CD14-positive monocyte (primary cell): ENCODE measurements around the gene NFKBIL1. TPM values are rescaled to one million over a fixed set of nuclear protein-coding genes. Genes with fewer than 3 reads are reported as not detected.

ENCODE experiments used
- DNase-seq, 3 donors: peaks; one replicate each; pipeline ENCODE4 v3.0.0-alpha.2; 2011 to 2022
- H2AFZ ChIP-seq: 2 replicates; pipeline ENCODE4 v1.6.0; 2012; ENCODE audit warnings: mild to moderate bottlenecking, low read depth, low read length, inconsistent platforms; ENCODE audit not compliant: insufficient read depth, poor library complexity, severe bottlenecking
- H3K27ac ChIP-seq, 2 donors: 1 replicate in 1 of 2; 2 replicates in 1 of 2; pipeline ENCODE4 v1.5.1; 2012 to 2013; ENCODE audit warnings: low read length in 2 of 2, control low read depth in 1 of 2, inconsistent platforms in 1 of 2, low read depth in 1 of 2, mild to moderate bottlenecking in 1 of 2
- H3K27me3 ChIP-seq, 2 donors: one replicate each; pipeline versions ENCODE4 v1.6.0 to v1.6.1; 2011 to 2013; ENCODE audit warnings: low read length in 2 of 2; ENCODE audit not compliant: control insufficient read depth in 2 of 2, insufficient read depth in 2 of 2
- H3K36me3 ChIP-seq, 2 donors: replicated peaks in 1 of 2; 1 replicate in 1 of 2; 2 replicates in 1 of 2; pipeline versions ENCODE4 v1.5.1 to v1.6.1; 2012 to 2013; ENCODE audit warnings: low read length in 2 of 2, control low read depth in 1 of 2, inconsistent platforms in 1 of 2, mild to moderate bottlenecking in 1 of 2; ENCODE audit not compliant: insufficient read depth in 2 of 2, control insufficient read depth in 1 of 2
- H3K4me1 ChIP-seq, 2 donors: 1 replicate in 1 of 2; 2 replicates in 1 of 2; pipeline versions ENCODE4 v1.5.1 to v1.6.1; 2012 to 2013; ENCODE audit warnings: low read length in 2 of 2, control low read depth in 1 of 2, inconsistent platforms in 1 of 2, mild to moderate bottlenecking in 1 of 2, moderate library complexity in 1 of 2; ENCODE audit not compliant: insufficient read depth in 2 of 2, control insufficient read depth in 1 of 2
- H3K4me2 ChIP-seq: replicated peaks from 2 replicates; pipeline ENCODE3; 2012; ENCODE audit warnings: low read length, moderate library complexity, mild to moderate bottlenecking; ENCODE audit not compliant: poor library complexity, severe bottlenecking; ENCODE audit errors: extremely low read depth
- H3K4me3 ChIP-seq, 3 experiments: fragments of 200-600 bp in 1 of 3; sonication (generic) in 1 of 3; replicated peaks in 1 of 3; 1 replicate in 2 of 3; 2 replicates in 1 of 3; pipeline ENCODE4 v1.5.1; 2011 to 2013; ENCODE audit warnings: low read length in 3 of 3, mild to moderate bottlenecking in 3 of 3, control low read depth in 2 of 3, low read depth in 2 of 3, inconsistent platforms in 1 of 3, moderate library complexity in 1 of 3
- H3K79me2 ChIP-seq: 2 replicates; pipeline ENCODE4 v1.6.0; 2012; ENCODE audit warnings: mild to moderate bottlenecking, control low read depth, inconsistent platforms, low read length, moderate library complexity; ENCODE audit not compliant: insufficient read depth
- H3K9ac ChIP-seq: 2 replicates; pipeline ENCODE4 v1.6.0; 2017; ENCODE audit warnings: low read length, mild to moderate bottlenecking; ENCODE audit not compliant: insufficient read depth, poor library complexity, severe bottlenecking
- H3K9me3 ChIP-seq, 2 donors: replicated peaks in 1 of 2; 1 replicate in 1 of 2; 2 replicates in 1 of 2; pipeline versions ENCODE4 v1.5.1 to v1.6.1; 2012 to 2013; ENCODE audit warnings: low read length in 2 of 2, control low read depth in 1 of 2; ENCODE audit not compliant: control insufficient read depth in 1 of 2, insufficient read depth in 1 of 2
- H4K20me1 ChIP-seq: 2 replicates; pipeline ENCODE4 v1.6.0; 2012; ENCODE audit warnings: mild to moderate bottlenecking, low read length, control low read depth, moderate library complexity; ENCODE audit not compliant: insufficient read depth
- H3K27ac Mint-ChIP-seq, 7 donors: one replicate each; pipeline ENCODE4 v1.8.0; 2020; ENCODE audit warnings: mild to moderate bottlenecking in 7 of 7, mixed read lengths in 7 of 7, moderate library complexity in 6 of 7, inconsistent platforms in 2 of 7
- H3K27me3 Mint-ChIP-seq, 3 donors: one replicate each; pipeline ENCODE4 v1.8.0; 2021 to 2022; ENCODE audit warnings: low read depth in 3 of 3, mild to moderate bottlenecking in 3 of 3, mixed read lengths in 3 of 3, moderate library complexity in 3 of 3, inconsistent platforms in 1 of 3
- H3K36me3 Mint-ChIP-seq, 2 donors: one replicate each; pipeline ENCODE4 v1.8.0; 2020; ENCODE audit warnings: mixed read lengths in 2 of 2, inconsistent platforms in 1 of 2, mild to moderate bottlenecking in 1 of 2
- H3K4me1 Mint-ChIP-seq: one replicate; pipeline ENCODE4 v1.8.0; 2020; ENCODE audit warnings: mild to moderate bottlenecking, mixed read lengths
- H3K4me3 Mint-ChIP-seq, 2 donors: one replicate each; pipeline ENCODE4 v1.8.0; 2020; ENCODE audit warnings: mild to moderate bottlenecking in 2 of 2, mixed read lengths in 2 of 2, moderate library complexity in 1 of 2
- H3K9me3 Mint-ChIP-seq, 7 donors: one replicate each; pipeline ENCODE4 v1.8.0; 2020 to 2022; ENCODE audit warnings: mixed read lengths in 7 of 7, mild to moderate bottlenecking in 6 of 7, moderate library complexity in 6 of 7, inconsistent platforms in 2 of 7
- WGBS: methylation state at CpG from one replicate; pipeline ENCODE4 v1.1.5; 2013; ENCODE audit warnings: missing lambda C conversion rate; ENCODE audit not compliant: insufficient coverage; 5-methylcytosine and 5-hydroxymethylcytosine counted together
- intact Hi-C, 2 donors: fragments of 100-400 bp; cut with micrococcal nuclease; formaldehyde crosslinking; loops; one replicate each; pipeline versions ENCODE4 v1.15.0 to v1.15.1; 2023
- polyA plus RNA-seq, 3 donors: library from polyadenylated mRNA; depleted of rRNA in 1 of 3; unstranded in 2 of 3; stranded (reverse) in 1 of 3; fragments of 300-500 nt in 2 of 3; fragments of >200 nt in 1 of 3; fragmentation: Illumina TruSeq in 2 of 3; gene quantifications; 1 replicate in 2 of 3; 2 replicates in 1 of 3; pipeline ENCODE4 v1.2.3, GENCODE V29; 2012 to 2021
- TF ChIP-seq, protein P1 (sequence below): fragments of 200-600 bp; IDR thresholded peaks from one replicate; pipeline ENCODE4 v1.8.0; 2022; ENCODE audit warnings: antibody characterized with exemption, mild to moderate bottlenecking

The NFKBIL1 gene
- polyA plus RNA-seq, 3 donors: 7.7 to 10.3 (median 8.0) TPM

GRCh38 chr6:31547727-31548543 lies 527 bp downstream of the NFKBIL1 start:
- no peaks in the 10 kb centered on the region for H4K20me1 ChIP-seq
- peak overlapping the region; percentile 58 for H2AFZ ChIP-seq
- H3K27ac ChIP-seq: peak overlapping the region; percentile 54 to 68
- peak overlapping the region; percentile 86 to 96 (median 92) for H3K27ac Mint-ChIP-seq
- 87% methylated on average over 21 of the region's 24 CpGs for WGBS
- peaks cover 0 to 21% of the 10 kb centered on the region in 2 donors for H3K36me3 ChIP-seq
- intact Hi-C loops: loop anchor here (2.0 to 10.0 kb wide), 7 partner anchors 51 to 407 kb away; partner anchors contain the start of genes C6orf47 (in 1 of the 2), CLIC1 (in 1 of the 2), GPANK1 (in 1 of the 2) and MICB (in 1 of the 2)
- H3K27me3 ChIP-seq: no peaks in the 10 kb centered on the region
- peaks cover 33 to 42% of the 10 kb centered on the region in 2 donors for H3K4me1 ChIP-seq
- no peaks in the 10 kb centered on the region for H3K27me3 Mint-ChIP-seq
- peaks cover 46% of the 10 kb centered on the region for H3K79me2 ChIP-seq
- H3K4me3 Mint-ChIP-seq: peak overlapping the region; percentile 65 to 86
- H3K4me1 Mint-ChIP-seq: peaks cover 45% of the 10 kb centered on the region
- H3K4me2 ChIP-seq: peak overlapping the region; percentile 70
- no peaks in the 10 kb centered on the region for H3K9me3 Mint-ChIP-seq
- TF ChIP-seq, protein P1, sequence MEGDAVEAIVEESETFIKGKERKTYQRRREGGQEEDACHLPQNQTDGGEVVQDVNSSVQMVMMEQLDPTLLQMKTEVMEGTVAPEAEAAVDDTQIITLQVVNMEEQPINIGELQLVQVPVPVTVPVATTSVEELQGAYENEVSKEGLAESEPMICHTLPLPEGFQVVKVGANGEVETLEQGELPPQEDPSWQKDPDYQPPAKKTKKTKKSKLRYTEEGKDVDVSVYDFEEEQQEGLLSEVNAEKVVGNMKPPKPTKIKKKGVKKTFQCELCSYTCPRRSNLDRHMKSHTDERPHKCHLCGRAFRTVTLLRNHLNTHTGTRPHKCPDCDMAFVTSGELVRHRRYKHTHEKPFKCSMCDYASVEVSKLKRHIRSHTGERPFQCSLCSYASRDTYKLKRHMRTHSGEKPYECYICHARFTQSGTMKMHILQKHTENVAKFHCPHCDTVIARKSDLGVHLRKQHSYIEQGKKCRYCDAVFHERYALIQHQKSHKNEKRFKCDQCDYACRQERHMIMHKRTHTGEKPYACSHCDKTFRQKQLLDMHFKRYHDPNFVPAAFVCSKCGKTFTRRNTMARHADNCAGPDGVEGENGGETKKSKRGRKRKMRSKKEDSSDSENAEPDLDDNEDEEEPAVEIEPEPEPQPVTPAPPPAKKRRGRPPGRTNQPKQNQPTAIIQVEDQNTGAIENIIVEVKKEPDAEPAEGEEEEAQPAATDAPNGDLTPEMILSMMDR: no peak
- peak in 1 of 3 donors; percentile 22 for DNase-seq
- peak overlapping the region; percentile 41 for H3K9ac ChIP-seq
- peaks cover 11 to 23% of the 10 kb centered on the region in 2 donors for H3K36me3 Mint-ChIP-seq
- H3K4me3 ChIP-seq: peak overlapping the region; percentile 28 to 71 (median 33)
- no peaks in the 10 kb centered on the region for H3K9me3 ChIP-seq

GRCh38 chr6:31548544-31548873 lies 1.1 kb downstream of the NFKBIL1 start:
- H3K4me3 Mint-ChIP-seq: no peak overlapping the region
- WGBS: no CpG with 5 or more reads among the region's 2 CpGs
- no peaks in the 10 kb centered on the region for H3K27me3 Mint-ChIP-seq
- H3K27me3 ChIP-seq: no peaks in the 10 kb centered on the region
- no peaks in the 10 kb centered on the region for H3K9me3 ChIP-seq
- no peak for DNase-seq
- H3K9me3 Mint-ChIP-seq: no peaks in the 10 kb centered on the region
- H3K27ac ChIP-seq: peak overlapping the region; percentile 21 to 68
- TF ChIP-seq, protein P1: no peak
- no peak overlapping the region for H3K4me3 ChIP-seq
- H2AFZ ChIP-seq: no peak overlapping the region
- no peak overlapping the region for H3K9ac ChIP-seq
- no peak overlapping the region for H3K4me2 ChIP-seq
- H3K27ac Mint-ChIP-seq: peak overlapping the region in 5 of 7 donors; percentile 86 to 96 (median 94)
- H3K4me1 Mint-ChIP-seq: peaks cover 46% of the 10 kb centered on the region
- H3K4me1 ChIP-seq: peaks cover 34 to 42% of the 10 kb centered on the region in 2 donors
- peaks cover 0 to 21% of the 10 kb centered on the region in 2 donors for H3K36me3 ChIP-seq
- peaks cover 11 to 23% of the 10 kb centered on the region in 2 donors for H3K36me3 Mint-ChIP-seq
- H4K20me1 ChIP-seq: no peaks in the 10 kb centered on the region
- intact Hi-C loops: loop anchor here (5.0 to 10.0 kb wide), 6 partner anchors 54 to 406 kb away; partner anchors contain the start of genes C6orf47 (in 1 of the 2), CLIC1 (in 1 of the 2), GPANK1 (in 1 of the 2) and MICB (in 1 of the 2)
- peaks cover 45% of the 10 kb centered on the region for H3K79me2 ChIP-seq
